Measurements from ENCODE around the gene CHAD. TPM values are rescaled to one million over a fixed set of nuclear protein-coding genes. Genes with fewer than 3 reads are reported as not detected.

The CHAD gene
- total and polyA plus RNA-seq, 2 of the 4 experiments (the other 2 are of a cell fraction), result 0.03 TPM; not detected in 1

DNA sequence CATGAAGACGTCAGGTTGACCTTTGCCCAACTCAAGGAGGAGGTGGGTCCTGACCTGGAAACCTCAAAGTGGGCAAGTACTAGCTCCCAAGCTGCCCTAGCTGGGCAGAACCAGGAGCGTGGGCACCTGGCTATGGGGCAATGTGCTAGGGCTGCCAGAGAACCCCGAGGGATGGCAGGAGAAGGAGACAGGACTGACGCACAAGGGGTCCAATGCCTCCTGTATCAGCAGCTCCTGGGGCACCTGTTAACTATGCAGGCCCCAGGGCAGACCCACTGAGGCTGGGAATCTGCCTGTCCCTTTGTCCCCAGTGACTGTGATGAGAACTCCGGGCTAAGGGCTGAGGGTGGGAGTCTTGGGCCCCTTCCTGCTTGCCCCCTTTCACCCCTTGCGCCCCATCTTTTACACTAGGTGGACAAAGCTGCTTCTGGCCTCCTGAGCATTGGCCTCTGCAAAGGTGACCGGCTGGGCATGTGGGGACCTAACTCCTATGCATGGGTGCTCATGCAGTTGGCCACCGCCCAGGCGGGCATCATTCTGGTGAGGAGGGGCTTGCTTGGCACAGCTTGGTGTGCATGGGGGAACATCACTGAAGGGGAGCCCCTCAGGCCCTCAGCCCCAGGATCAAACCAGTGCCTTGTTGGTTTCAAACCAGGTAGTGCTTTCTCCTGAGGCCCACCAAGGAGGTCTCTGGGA, 7.7 kb downstream of the CHAD start:
- no peak overlapping the region for H2BK15ac ChIP-seq (ENCODE audit: low read depth, low read length)
- no peak overlapping the region for H4K91ac ChIP-seq (ENCODE audit: insufficient read depth, low read depth, low read length)
- H2BK5ac ChIP-seq (ENCODE audit: low read depth, low read length, poor library complexity, severe bottlenecking), result no peak overlapping the region
- no peak overlapping the region for H3K14ac ChIP-seq (replicated peaks; ENCODE audit: low read depth, low read length)
- no TSS peak for BruUV-seq (replicated peaks)
- H4K20me1 ChIP-seq (ENCODE audit: insufficient read depth, low read length), result peaks cover 4% of the 10 kb centered on the region; the same call in 1 of the 2 replicates
- no peak overlapping the region for H2BK20ac ChIP-seq (ENCODE audit: low read depth, low read length)
- H2BK120ac ChIP-seq (ENCODE audit: low read depth, low read length), result no peak overlapping the region
- no peak overlapping the region for H3K18ac ChIP-seq (ENCODE audit: low read depth, low read length)
- ATAC-seq (ENCODE audit: low read depth) (no peak), DNase-seq (no peak)
- ChIA-PET CTCF (no interaction called here), POLR2A (ENCODE audit: unreplicated experiment) (no interaction called here)
- no peaks in the 10 kb centered on the region for H3K4me1 ChIP-seq (ENCODE audit: control insufficient read depth, insufficient read depth, low read length)
- no peak overlapping the region for H3K56ac ChIP-seq (ENCODE audit: extremely low read depth, insufficient read depth, low read length)
- no peak overlapping the region for H2AK5ac ChIP-seq (ENCODE audit: low read depth, low read length)
- no peak overlapping the region for H3K27ac ChIP-seq (ENCODE audit: insufficient read depth, low read length)
- H2AK9ac ChIP-seq (replicated peaks; ENCODE audit: low read depth, low read length, poor library complexity), result no peak overlapping the region
- intact Hi-C loops (cut with micrococcal nuclease) (no loop called here), in situ Hi-C loops (cut with MboI; ENCODE audit: low sequenced_read_pairs) (no loop called here), dilution Hi-C loops (cut with HindIII; ENCODE audit: low sequenced_read_pairs, unreplicated experiment) (no loop called here)
- H3K27me3 ChIP-seq (ENCODE audit: control insufficient read depth, insufficient read depth, low read length), result no peaks in the 10 kb centered on the region
- TF ChIP-seq, protein P1, sequence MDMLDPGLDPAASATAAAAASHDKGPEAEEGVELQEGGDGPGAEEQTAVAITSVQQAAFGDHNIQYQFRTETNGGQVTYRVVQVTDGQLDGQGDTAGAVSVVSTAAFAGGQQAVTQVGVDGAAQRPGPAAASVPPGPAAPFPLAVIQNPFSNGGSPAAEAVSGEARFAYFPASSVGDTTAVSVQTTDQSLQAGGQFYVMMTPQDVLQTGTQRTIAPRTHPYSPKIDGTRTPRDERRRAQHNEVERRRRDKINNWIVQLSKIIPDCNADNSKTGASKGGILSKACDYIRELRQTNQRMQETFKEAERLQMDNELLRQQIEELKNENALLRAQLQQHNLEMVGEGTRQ (IDR thresholded peaks at IDR 0.05; ENCODE audit: low read depth, low read length), result no peak
- TF ChIP-seq FOS (IDR thresholded peaks at IDR 0.05; ENCODE audit: low read depth, low read length) (no peak), CEBPB (IDR thresholded peaks at IDR 0.05; ENCODE audit: low read depth, low read length) (no peak)
- H3K79me1 ChIP-seq (ENCODE audit: low read depth in 1 of 2, low read length in 2 of 2), result no peaks in the 10 kb centered on the region
- no peak overlapping the region for H3K4me2 ChIP-seq (ENCODE audit: low read depth, low read length)
- 90% methylated on average over 6 of the region's 9 CpGs; no CpG with 5 or more reads in 1 of the 2 experiments for WGBS, 2 experiments (ENCODE audit: extremely low coverage in 2 of 2, insufficient read length in 1 of 2)
- H2AFZ ChIP-seq (replicated peaks; ENCODE audit: low read length, poor library complexity), result no peak overlapping the region
- H3K23ac ChIP-seq (ENCODE audit: low read depth, low read length), result no peak overlapping the region
- no peak overlapping the region for H3K9ac ChIP-seq (ENCODE audit: low read depth, low read length)
- H3K36me3 ChIP-seq (ENCODE audit: control insufficient read depth, insufficient read depth, low read length), result peaks cover 1% of the 10 kb centered on the region; the same call in 1 of the 2 replicates
- no peak overlapping the region for H4K8ac ChIP-seq (ENCODE audit: low read depth in 2 of 2, low read length in 2 of 2)
- H3K4ac ChIP-seq (ENCODE audit: low read depth, low read length), result no peak overlapping the region
- H3K4me3 ChIP-seq (ENCODE audit: insufficient read depth, low read depth, low read length), result no peak overlapping the region
- H3K9me1 ChIP-seq (ENCODE audit: insufficient read depth, low read length), result 0 out of 2 replicates have a peak, but pooled peaks cover 6% of the 10 kb centered on the region
- no peaks in the 10 kb centered on the region for H3K9me3 ChIP-seq (ENCODE audit: control insufficient read depth, insufficient read depth, low read length)
- H4K5ac ChIP-seq (ENCODE audit: low read depth, low read length), result no peak overlapping the region
